ENCODE data around the gene TSKS. TPM values are rescaled to one million over a fixed set of nuclear protein-coding genes. Genes with fewer than 3 reads are reported as not detected.

TSKS gene
- total RNA-seq (2022; extraction: Qiagen RNA extraction), result not detected in 5 replicates

GRCh38 chr19:49763230-49763629, at the start of gene TSKS:
TSS of gene TSKS (minus strand) at chr19:49763306. CDS start at chr19:49763247, 59 bp downstream.

GRCh38 chr19:49766930-49767299, 3.8 kb upstream of the TSKS start, which contains the start of gene AP2A1:
TSS of gene AP2A1 (plus strand) at chr19:49767001. CDS start at chr19:49767134, 133 bp downstream.

GRCh38 chr19:49690656-49691242, 72.4 kb downstream of the TSKS start, which contains the start of gene CPT1C:
TSS of gene CPT1C (plus strand) at chr19:49691116. CDS start at chr19:49692253, 1,137 bp downstream.

Other genes with a start within 250 kb of the TSKS start
- 1.5 to 2.9 TPM (median 2.2 TPM) in 5 replicates for gene RCN3, start 235.3 kb downstream of the TSKS start, total RNA-seq (2022; extraction: Qiagen RNA extraction)
- gene NOSIP, start 182.8 kb downstream of the TSKS start, total RNA-seq (2022; extraction: Qiagen RNA extraction), result 88.4 to 106 TPM (median 103 TPM) in 5 replicates
- gene PRRG2, start 182.0 kb downstream of the TSKS start, total RNA-seq (2022; extraction: Qiagen RNA extraction), result 0.78 to 1.3 TPM (median 0.84 TPM) in 5 replicates
- 30.3 to 35.7 TPM (median 34.3 TPM) in 5 replicates for gene PRR12, start 172.1 kb downstream of the TSKS start, total RNA-seq (2022; extraction: Qiagen RNA extraction)
- gene RRAS, start 123.2 kb downstream of the TSKS start, total RNA-seq (2022; extraction: Qiagen RNA extraction), result 103 to 162 TPM (median 151 TPM) in 5 replicates
- gene SCAF1, start 121.1 kb downstream of the TSKS start, total RNA-seq (2022; extraction: Qiagen RNA extraction), result 55.7 to 70.6 TPM (median 65.0 TPM) in 5 replicates
- 91.9 to 104 TPM (median 99.5 TPM) in 5 replicates for gene IRF3, start 97.4 kb downstream of the TSKS start, total RNA-seq (2022; extraction: Qiagen RNA extraction)
- gene BCL2L12, start 97.4 kb downstream of the TSKS start, total RNA-seq (2022; extraction: Qiagen RNA extraction), result 52.0 to 76.1 TPM (median 68.7 TPM) in 5 replicates
- gene PRMT1, start 86.0 kb downstream of the TSKS start, total RNA-seq (2022; extraction: Qiagen RNA extraction), result 402 to 427 TPM (median 409 TPM) in 5 replicates
- 3.1 to 6.1 TPM (median 5.4 TPM) in 5 replicates for gene ADM5, start 73.7 kb downstream of the TSKS start, total RNA-seq (2022; extraction: Qiagen RNA extraction)
- gene CPT1C, start 72.2 kb downstream of the TSKS start, total RNA-seq (2022; extraction: Qiagen RNA extraction), result 10.9 to 14.1 TPM (median 11.8 TPM) in 5 replicates
- 49.2 to 57.2 TPM (median 53.4 TPM) in 5 replicates for gene AP2A1, start 3.7 kb upstream of the TSKS start, total RNA-seq (2022; extraction: Qiagen RNA extraction)
- 14.2 to 15.0 TPM (median 14.4 TPM) in 5 replicates for gene FUZ, start 50.0 kb upstream of the TSKS start, total RNA-seq (2022; extraction: Qiagen RNA extraction)
- gene MED25, start 55.0 kb upstream of the TSKS start, total RNA-seq (2022; extraction: Qiagen RNA extraction), result 52.5 to 69.5 TPM (median 64.5 TPM) in 5 replicates
- gene PTOV1, start 87.9 kb upstream of the TSKS start, total RNA-seq (2022; extraction: Qiagen RNA extraction), result 109 to 153 TPM (median 147 TPM) in 5 replicates
- 43.3 to 55.7 TPM (median 46.1 TPM) in 5 replicates for gene PNKP, start 104.3 kb upstream of the TSKS start, total RNA-seq (2022; extraction: Qiagen RNA extraction)
- 69.0 to 114 TPM (median 102 TPM) in 5 replicates for gene AKT1S1, start 114.0 kb upstream of the TSKS start, total RNA-seq (2022; extraction: Qiagen RNA extraction)
- gene TBC1D17, start 114.4 kb upstream of the TSKS start, total RNA-seq (2022; extraction: Qiagen RNA extraction), result 20.8 to 22.0 TPM (median 21.7 TPM) in 5 replicates
- 0.58 to 1.0 TPM (median 0.66 TPM) in 5 replicates for gene IL4I1, start 133.6 kb upstream of the TSKS start, total RNA-seq (2022; extraction: Qiagen RNA extraction)
- 46.1 to 53.6 TPM (median 48.0 TPM) in 5 replicates for gene ATF5, start 165.9 kb upstream of the TSKS start, total RNA-seq (2022; extraction: Qiagen RNA extraction)
- 83.4 to 88.1 TPM (median 83.9 TPM) in 5 replicates for gene NUP62, start 166.2 kb upstream of the TSKS start, total RNA-seq (2022; extraction: Qiagen RNA extraction)
- gene SIGLEC11, start 197.9 kb upstream of the TSKS start, total RNA-seq (2022; extraction: Qiagen RNA extraction), result 0.07 to 0.13 TPM (median 0.07 TPM) in 5 replicates

Data from A549 treated with Hydrocortisone at 1 μM for 4 hours (cell line).